HG02678 (cell line): Measurements from ENCODE around the gene UBE2S.

Experiments
- ATAC-seq: cut with Tn5 transposase; IDR thresholded peaks from one replicate; pipeline ENCODE4 v1.9.1; 2021; ENCODE audit warnings: mild to moderate bottlenecking, moderate library complexity; ENCODE audit not compliant: unreplicated experiment

UBE2S gene

DNA sequence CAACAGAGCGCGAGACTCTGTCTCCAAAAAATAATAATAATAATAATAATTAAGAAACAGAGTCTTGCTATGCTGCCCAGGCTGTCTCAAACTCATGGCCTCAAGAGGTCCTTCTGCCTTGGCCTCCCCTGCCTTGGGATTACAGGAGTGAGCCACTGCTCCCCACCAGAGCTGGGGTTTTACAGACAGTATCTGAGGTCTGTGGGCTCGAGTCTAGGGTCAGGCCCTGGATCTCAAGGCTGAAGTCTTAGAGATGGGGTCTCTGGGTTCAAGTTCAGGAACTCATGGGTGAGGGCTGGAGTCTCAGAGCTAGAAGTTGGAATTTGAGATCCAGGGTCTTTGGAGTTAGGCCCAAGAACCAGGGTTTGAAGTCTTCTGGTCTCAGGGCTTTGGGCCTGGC, 40.8 kb downstream of the UBE2S start:
- no peak for ATAC-seq

DNA sequence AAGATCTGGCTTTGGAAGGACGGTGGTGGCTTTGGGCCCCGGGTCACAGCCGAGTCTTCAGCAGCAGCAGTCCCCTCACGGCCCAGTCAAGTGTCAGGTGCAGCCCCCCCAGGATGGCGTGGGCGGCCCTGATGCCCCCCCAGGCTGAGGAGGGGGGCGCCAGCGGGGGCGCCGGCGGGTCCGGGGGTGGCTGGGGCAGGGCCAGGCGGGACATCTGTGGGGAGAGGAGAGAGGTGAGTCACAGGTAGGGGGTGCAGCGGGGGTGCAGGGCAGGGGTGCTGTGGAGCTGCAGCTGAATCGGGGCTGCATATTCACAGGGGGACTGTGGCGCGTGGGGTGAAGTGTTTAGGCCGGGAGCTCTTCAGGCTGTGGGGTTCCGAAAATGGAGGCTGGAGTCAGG, 41.6 kb downstream of the UBE2S start:
- no peak for ATAC-seq

DNA sequence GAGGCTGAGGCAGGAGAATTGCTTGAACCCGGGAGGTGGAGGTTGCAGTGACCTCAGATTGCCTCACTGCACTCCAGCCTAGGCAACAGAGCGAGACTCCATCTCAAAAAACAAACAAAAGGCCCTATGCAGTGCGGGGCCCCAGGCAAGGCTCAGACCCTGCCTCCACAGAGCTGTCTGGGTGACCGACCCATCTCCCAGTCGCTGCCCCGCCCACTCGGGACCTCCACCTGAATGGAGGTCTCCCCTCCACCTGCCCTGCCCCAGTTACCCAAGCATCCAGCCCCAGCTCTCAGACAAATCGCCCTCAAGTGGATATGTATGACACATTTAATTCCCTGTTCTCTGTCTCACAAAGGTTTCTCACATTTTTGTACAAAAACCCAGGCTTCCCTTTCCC, 42.3 kb downstream of the UBE2S start:
- no peak for ATAC-seq

DNA sequence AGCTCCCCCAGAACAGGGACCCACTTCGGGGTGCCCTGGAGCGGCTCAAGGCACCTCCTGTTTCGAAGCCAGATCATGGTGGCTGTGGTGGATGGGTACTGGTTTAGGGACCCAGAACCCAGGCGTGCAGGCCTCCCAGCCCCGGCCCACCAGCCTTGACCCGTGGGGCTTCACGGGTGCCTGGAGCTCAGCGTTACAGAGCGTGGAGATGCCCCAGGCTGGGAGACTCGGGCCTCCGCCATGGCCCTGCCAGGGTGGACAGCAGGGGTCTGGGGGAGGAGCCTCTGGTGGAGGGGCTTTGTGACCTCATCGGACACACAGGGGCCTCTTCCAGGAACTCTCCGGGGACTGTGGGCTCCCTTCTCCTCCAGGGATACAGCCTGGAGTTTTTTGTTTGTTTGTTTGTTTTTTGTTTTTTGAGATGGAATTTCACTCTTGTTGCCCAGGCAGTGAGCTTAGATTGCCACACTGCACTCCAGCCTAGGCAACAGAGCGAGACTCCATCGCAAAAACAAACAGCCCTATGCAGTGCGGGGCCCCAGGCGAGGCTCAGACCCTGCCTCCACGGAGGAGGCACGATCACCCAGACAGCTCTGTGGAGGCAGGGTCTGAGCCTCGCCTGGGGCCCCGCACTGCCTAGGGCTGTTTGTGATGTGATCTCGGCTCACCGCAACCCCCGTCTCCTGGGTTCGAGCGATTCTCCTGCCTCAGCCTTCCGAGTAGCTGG, 44.4 kb downstream of the UBE2S start, which contains the start of gene GARIN5B:
TSS of gene GARIN5B (minus strand) at position 271 of the 727 bp plus-strand sequence. CDS start at position 77, 194 bp downstream.
- ATAC-seq: no peak

DNA sequence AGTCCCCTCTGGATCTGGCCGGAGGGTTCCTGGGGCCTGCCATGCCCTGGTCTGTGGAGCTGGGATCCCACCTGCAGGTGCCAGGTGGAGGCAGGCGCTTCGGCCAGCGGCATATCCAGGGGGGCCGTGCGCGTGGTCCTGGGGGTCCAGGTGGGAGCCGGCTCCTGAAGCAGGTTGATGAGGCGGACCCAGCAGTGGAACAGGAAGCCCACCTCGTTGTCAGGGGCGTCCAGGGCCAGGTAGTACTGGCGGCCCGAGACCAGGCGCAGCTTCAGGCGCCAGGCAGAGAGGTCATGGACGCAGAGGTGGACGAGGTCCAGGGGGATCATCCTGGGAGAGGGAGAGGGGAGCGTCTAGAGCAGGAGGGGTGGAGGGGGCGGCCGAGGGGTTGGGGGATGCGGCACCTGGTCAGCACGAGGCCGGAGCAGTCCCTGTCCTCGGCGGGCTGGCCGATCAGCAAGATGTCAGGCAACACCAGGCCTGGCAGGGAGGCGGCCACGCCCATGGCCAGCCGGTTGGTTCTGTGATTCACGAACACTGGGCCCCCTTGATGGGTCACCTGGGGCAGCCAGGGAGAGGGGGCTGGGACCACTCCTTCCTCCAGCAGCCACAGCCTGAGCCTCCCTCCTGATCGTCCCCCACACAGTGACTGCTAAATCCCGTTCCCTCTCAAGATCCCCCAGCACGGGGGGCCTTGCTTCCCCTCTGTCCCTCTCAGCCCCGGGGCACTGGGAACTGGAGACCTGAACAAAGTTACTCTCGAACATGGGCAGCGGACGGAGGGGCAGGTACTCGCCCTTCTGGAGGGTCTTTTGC, 45.2 kb downstream of the UBE2S start:
- ATAC-seq: no peak

DNA sequence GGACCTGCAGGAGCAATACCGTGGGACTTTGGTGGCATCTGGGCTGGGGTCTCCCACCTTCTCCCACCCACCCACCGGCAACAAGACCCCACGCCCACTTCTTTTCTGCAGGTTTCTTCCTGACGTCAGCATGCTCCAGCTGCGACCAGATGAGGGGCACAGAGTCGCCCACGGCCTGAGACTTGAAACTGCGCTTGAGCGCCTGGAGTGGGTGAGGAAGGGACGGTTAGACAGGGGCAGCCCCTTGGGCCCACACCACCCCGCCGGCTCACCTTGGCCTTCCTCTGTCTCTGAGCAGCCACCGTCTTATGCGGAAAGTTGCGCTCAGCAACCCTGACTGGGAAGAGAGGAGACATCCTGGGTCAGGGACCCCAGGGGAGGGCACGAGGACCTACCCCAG, 46.7 kb downstream of the UBE2S start:
- ATAC-seq: no peak

DNA sequence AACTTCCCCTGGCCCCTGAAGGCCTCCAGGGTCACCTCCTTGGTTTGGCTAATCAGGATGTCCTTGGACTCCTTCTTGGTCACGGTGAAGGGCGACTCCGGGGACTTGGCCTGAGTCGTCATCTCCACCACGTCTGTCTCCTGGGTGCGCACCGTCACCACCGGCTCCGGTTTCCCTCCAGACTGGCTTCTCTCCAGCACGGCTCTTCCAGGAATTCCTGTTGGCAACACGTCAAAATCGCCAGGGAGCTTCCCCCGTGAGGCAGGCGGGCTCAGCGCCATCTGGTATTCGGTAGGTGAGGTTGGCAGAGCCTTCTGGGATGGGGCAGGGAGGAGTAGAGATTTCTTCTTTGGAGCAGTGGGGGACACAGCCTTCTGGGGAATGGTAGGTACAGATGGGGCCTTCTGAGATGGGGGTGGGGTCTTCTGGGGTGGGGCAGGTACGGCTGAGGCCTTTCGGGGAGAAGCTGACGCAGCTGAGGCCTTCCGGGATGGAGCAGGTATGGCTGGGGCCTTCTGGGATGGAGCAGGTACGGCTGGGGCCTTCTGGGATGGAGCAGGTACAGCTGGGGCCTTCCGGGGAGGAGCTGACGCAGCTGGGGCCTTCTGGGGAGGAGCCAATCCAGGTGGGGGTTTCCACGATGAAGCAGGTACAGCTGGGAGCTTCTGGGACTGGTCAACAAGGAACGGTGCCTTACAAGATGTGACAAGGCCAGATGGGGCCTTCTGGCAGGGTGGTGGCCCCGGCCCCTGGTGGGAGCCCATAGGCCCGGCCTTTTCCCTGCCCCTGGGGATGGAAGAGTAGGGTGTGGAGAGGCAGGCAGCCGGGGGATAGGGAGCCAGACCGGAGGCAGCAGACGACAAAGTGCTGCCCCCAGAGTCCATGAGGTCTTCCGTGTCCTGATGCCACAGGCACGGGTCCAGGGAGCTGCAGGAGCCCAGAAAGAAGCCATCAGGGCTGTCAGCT, 48.4 kb downstream of the UBE2S start:
- ATAC-seq: no peak

DNA sequence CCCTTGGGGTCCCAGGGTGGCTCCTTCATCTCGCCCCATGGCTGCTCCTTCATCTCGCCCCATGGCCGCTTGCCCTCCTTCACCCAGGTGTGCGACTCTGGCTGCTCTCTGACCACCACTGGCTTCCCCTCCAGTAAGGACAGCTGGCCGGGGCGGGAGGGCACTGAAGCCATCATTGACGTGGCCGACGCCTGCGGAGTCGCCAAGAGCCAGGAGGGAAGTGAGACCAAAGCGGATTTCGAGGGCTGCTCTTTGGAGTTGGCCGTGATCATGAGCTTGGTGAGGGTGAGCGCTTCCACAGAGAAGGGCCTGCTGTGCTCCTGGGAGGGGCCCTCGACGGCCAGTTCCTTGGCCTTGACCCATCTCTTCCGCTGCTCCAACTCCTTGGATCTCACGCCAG, 49.1 kb downstream of the UBE2S start:
- ATAC-seq: no peak

DNA sequence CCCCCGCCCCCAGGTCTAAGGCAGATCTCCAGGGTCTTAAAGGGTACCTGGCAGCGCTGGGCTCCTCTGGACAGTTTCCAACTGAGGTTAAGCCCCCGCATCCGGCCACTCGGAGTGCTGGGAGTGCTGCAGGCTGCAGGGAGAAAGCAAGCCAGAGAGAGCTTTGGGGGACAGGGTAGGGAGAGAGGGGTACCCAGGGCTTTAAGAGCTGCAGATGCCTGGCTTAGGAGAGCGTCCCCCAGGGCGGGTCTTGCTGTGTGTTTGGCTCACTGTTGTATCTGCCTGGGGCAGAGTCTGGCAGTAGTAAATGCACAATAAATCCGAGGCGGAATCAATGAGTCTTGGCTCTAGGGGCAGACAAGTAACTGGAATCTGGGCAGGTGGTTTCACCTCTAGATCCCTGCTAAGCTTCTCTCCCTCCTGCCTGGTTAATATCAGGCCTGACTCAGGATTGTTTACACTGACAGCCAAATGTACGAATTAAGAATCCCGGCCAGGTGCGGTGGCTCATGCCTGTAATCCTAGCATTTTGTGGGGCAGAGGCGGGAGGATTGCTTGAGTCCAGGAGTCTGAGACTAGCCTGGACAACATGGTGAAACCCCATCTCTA, 52.3 kb downstream of the UBE2S start:
- no peak for ATAC-seq

DNA sequence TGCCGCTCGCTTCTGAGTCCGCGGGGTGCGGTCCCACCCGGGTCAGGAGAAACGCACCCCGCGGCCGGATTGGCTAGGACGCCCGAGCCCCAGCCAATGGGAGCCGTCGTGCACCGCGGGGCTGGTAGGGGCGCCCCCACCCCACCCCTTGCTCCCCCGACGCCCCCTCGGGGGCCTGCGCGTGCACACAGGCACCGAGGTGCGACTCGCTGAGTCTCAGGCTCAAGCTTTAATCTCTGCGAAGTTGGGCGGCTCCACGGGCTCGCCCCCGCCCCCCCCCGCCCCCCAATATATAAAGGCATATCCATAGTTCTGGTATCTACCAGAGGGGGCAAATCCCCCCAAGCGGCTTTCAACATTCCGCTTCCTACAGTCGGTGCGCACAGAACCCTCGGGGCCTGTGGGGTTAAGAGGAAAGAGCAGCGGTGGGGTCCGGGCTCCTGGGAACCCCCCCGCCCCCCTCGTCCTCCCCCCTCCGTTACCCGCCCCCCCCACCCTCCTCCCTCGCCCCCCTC, 52.8 kb downstream of the UBE2S start, which contains the start of gene COX6B2:
TSS of gene COX6B2 (minus strand) at position 22 of the 515 bp plus-strand sequence. CDS start 198 bp downstream, outside the sequence.
- ATAC-seq: no peak

DNA sequence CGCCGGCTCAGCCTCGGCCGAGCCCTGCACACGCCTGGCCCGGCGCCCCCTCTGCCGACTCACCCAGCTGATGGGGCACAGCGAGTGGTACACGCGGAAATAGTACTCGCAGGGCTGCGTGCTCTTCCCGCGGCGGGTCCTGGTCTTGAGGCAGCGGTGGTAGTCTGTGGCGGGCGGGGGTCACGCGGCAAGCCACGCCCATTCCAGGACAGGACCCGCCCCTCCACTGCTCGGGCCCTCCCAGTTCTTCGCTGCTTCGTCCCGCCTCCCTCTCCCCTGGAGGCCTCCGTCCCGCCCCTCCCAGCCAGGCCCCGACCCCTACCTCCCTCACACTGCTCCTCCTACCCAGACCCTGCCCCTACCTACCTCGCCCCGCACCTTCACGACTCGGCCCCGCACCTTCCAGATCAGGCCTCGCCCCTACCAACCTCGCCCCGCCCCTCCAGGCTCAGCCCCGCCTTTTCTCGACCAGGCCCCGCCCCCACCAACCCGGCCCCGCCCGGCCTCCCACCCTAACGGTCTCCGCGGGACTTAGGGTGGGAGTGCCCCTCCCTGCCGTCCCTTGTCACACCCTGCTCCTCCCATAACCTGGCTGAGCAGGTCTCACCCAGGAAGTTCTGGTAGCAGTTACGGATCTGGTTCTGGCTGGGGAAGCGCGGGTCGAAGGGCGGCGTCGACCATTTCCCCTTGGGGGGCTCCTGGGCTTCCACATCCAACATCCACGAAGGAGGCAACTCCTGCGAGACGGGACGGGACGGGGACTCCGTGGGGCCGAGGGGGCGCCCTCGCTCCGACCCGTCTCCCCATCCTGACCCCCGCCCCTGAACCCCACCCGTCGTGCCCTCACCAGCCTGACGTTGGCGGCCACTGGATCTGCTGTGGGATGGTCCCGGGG, 53.5 kb downstream of the UBE2S start:
- no peak for ATAC-seq

DNA sequence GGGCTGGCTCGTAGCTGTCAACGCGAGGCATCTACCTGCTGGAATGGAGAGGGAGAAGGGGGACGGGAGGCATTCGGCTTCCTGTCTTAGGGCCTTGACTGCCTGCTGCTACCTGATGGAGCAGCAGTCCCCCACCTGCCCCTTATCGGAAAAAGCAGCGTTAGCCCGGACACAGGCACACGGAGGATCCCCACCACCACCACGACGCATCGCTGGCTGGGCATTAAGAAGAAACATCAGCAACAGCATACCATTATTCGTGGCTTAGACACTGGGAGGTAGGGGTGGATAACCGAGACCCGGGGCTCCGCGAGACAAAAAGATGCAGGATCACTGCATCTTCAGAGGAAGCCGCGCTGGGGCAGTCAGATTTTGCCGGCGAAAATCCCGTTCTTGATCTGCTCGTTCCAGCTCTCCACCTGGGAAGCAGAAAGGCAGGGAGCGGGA, 54.2 kb downstream of the UBE2S start:
- ATAC-seq: no peak

DNA sequence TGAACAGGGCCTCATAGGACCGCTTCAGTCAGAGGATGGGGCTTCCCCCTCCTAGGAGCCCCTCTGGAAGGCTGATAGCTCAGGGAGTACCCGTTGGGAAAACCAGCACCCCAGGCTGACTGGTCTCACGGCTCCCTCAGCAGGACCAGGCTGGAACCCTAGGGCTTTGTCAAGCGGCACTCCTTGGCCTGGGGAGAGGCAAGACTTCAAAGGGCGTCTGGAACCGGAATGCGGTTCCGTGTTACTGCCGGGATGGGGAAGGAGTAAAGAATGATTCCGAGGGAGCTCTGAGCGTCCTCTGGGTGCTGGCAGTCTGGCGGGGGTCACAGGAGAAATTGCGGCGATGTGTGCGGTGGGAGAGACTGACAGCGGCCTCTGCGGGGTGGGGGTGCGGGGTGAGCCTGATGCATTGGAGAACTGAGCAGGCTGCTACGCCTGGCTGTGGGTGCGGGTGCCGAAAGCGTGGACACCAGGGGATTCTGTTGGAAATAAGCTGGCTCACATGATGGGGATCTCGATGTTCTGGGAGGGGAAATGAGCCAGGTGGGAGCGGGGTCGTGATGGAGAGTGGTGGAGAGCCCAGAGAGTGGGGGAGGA, 54.9 kb downstream of the UBE2S start:
- ATAC-seq: no peak

DNA sequence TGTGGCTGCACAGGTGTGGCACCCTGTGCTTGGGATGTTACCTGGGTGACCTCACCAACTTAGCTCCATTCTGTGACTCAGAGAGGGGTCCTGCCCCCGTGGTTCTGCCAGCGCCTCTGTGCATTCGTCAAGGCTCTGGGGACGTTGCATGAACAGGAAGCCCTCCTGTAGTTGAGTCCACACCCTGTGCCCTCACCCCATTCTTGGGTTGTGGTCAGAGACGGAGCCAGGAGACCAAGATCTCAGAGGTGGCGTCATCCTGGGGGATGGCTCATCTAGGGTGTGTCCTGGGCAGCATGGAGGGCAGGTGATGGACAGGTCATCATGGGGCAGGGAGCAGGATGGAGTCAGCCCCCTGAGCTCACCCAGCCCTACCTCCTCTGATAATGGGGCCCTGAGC, 55.5 kb downstream of the UBE2S start:
- ATAC-seq: no peak

DNA sequence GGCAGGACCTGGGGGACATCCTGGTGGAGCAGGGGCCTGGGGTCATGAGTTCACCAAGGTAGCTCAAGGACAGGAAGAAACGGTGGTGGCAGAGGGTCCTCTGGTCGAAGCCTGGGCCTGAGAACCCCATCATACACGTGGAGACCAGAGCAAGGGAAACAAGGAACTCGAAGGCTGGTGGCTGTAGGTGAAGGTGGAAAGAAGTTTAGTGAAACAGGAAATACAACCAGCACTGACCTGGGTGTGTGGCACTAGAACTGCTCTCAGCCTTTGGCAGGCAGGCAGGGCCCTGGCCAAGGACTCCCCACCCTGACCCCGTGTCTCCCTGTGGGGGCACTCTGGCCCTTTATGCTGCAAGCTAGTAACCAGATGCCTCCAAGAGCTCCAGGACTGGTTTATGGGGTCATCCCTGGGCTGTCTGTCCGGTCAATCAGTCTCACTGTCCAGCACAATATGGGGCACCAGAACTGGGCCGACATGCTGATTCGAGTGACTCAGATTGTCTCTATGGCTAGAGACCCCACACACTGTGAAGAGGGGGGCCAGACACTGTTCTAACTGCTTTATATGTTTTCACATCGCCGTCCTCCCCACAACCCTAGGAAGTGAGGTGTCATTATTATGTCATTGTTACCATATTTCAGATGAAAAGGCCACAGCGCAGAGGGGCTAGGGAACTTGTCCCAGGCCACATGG, 56.8 kb downstream of the UBE2S start:
- no peak for ATAC-seq
